GM18505 (cell line): ENCODE data around the gene NDE1.
"Not testable (repeated sequence)": the region's sequence is repeated elsewhere in the genome, so short reads cannot be mapped to it uniquely, and the experiment has no call there.

Experiments
- ATAC-seq: cut with Tn5 transposase; IDR thresholded peaks from one replicate; pipeline ENCODE4 v1.9.1; 2021; ENCODE audit not compliant: unreplicated experiment
- POLR2A ChIP-seq: IDR thresholded peaks from 4 replicates; pipeline ENCODE4 v1.6.1; 2011; ENCODE audit warnings: borderline replicate concordance; ENCODE audit not compliant: insufficient read depth, insufficient read length; ENCODE audit errors: extremely low read depth

Gene NDE1

GRCh38 chr16:15705064-15705565, 55.1 kb downstream of the NDE1 start:
- no peak for ATAC-seq
- TF ChIP-seq POLR2A, result peak; percentile 21

GRCh38 chr16:15707332-15707731, 57.3 kb downstream of the NDE1 start:
- no peak for TF ChIP-seq POLR2A
- no peak for ATAC-seq

DNA sequence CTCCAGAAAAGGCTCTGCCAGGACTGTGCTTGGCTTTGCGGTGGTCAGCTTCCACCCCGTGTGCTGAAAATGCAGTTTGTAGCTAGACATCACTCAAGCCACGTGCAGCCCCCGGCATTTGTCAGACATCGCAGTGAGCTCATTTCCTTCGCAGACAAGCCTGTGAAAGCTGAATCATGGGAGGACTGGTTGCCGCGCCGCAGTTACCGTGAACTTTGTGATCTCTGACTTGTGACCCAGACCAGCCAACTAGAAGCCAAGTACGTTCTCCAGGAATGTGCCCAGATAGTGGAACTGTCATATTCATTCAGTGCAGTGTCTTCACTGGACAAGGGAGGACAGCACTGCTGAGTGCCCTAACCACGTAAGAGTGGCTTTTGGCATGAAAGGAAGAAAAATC, 58.1 kb downstream of the NDE1 start:
- TF ChIP-seq POLR2A, result no peak
- no peak for ATAC-seq

DNA sequence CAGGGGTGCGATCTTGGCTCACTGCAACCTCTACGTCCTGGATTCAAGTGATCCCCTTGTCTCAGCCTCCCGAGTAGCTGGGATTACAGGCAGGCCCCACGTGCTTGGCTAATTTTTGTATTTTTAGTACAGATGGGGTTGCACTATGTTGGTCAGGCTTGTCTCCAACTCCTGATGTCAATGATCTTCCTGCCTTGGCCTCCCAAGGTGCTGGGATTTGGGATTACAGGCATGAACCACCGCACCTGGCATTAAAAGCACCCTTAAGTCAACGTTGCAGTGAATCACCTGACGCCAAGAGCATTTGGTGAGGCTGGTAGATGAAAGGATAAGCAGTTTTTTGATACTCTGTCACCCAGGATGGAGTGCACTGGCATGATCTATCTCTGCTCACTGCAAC, 59.0 kb downstream of the NDE1 start:
- no peak for TF ChIP-seq POLR2A
- no peak for ATAC-seq

- ATAC-seq, result no peak
These were observed 64.5 kb downstream of the NDE1 start for GRCh38 chr16:15714393-15715172.

GRCh38 chr16:15715221-15715620, 65.2 kb downstream of the NDE1 start:
- no peak for TF ChIP-seq POLR2A
- ATAC-seq, result no peak

More at GRCh38 chr16:15714393-15715172, 64.5 kb downstream of the NDE1 start:
- no peak for TF ChIP-seq POLR2A

DNA sequence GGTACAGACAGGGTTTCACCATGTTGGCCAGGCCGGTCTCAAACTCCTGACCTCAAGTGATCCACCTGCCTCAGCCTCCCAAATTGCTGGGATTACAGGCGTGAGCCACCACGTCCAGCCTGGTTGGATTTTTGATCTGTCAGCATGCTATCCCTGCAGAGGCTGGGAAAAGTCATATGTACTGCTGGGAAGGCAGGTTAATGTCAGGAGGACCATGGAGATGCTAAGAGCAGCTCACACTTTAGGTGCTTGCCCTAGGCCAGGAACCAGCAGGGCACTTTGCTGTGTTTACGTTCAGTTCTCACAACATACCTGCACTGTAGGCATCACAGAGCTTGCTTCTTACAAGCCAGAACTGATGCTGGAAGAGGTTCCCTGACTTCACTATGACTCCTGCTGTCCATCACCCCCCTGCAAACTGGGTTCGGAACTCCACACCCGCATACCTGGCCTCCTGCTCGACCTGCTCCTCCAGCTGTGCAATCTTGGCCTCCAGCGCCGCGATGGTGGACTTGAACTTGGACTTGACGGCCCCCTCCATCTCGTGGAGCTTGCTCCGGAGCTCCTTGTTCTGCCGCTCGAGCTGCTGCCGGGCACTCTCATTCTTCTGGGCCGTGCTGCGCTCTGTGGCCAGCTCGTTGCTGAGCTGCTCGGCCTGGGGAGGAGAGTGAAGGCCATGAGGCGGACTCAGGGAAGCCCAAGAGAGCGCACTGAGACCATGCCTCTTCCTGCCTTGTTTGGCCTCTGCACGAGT, 66.8 kb downstream of the NDE1 start:
- no peak for ATAC-seq

GRCh38 chr16:15721018-15721417, 71.0 kb downstream of the NDE1 start:
- ATAC-seq, result no peak
- no peak for TF ChIP-seq POLR2A

More for the DNA sequence above, 66.8 kb downstream of the NDE1 start:
- TF ChIP-seq POLR2A, result no peak

- no peak for TF ChIP-seq POLR2A
- ATAC-seq, result no peak
These were observed 73.8 kb downstream of the NDE1 start for GRCh38 chr16:15723808-15724207.

- no peak for TF ChIP-seq POLR2A
- no peak for ATAC-seq
These were observed 75.7 kb downstream of the NDE1 start for GRCh38 chr16:15725641-15726240.

- TF ChIP-seq POLR2A, result no peak
- ATAC-seq, result no peak
These were observed 76.7 kb downstream of the NDE1 start for GRCh38 chr16:15726715-15727114.

DNA sequence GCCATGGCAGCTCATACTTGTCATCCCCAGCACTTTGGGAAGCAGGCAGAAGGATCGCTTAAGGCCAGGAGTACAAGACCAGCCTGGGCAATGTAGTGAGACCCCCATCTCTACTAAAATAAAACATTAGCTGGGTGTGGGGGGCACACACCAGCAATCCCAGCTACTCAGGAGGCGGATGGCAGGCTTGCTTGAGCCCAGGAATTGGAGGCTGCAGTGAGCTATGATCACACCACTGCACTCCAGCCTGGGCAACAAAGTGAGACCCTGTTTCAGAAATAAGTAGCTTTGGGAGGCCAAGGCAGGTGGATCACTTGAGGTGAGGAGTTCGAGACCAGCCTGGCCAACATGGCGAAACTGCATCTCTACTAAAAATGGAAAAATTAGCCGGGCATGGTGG, 77.7 kb downstream of the NDE1 start:
- ATAC-seq, result not testable (repeated sequence)

- TF ChIP-seq POLR2A, result no peak
- no peak for ATAC-seq
These were observed 79.1 kb downstream of the NDE1 start for GRCh38 chr16:15729152-15729551.
